ENCODE results near the gene STXBP5.

The STXBP5 gene

GRCh38 chr6:147381712-147382111 is 177.5 kb downstream of the STXBP5 start:
- no peak for DNase-seq (ENCODE audit: low spot score)

DNA sequence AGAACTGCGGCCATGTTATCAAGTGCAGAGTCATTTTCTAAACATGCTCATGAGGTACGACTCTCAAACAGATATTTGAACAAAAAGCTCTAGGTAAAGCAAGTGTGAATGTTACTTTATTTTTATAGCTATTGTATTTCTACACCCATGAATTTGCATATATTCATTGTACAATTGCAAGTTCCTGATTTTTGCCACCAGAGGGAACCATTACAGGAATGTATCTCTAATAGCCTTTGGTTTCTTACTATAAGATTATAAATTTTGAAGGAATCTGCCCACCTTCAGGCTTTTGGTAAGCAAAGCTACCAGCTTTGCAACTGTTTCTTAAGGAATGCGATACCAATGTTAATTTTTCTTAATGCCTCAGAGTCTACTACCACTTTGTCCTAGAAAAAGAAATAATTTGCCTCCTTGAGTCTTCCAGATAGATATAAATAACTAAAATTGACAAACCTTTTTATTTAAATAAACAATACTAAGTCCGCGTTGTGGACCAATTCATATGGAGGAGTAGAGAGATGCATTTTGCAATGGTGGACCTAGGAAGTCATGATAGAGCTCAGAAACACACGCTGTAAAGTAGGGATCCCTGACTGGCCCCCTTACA is 178.8 kb downstream of the STXBP5 start:
- no peak for DNase-seq (ENCODE audit: low spot score)

- DNase-seq (ENCODE audit: low spot score), result no peak
These were observed 179.8 kb downstream of the STXBP5 start for GRCh38 chr6:147384029-147384428.

DNA sequence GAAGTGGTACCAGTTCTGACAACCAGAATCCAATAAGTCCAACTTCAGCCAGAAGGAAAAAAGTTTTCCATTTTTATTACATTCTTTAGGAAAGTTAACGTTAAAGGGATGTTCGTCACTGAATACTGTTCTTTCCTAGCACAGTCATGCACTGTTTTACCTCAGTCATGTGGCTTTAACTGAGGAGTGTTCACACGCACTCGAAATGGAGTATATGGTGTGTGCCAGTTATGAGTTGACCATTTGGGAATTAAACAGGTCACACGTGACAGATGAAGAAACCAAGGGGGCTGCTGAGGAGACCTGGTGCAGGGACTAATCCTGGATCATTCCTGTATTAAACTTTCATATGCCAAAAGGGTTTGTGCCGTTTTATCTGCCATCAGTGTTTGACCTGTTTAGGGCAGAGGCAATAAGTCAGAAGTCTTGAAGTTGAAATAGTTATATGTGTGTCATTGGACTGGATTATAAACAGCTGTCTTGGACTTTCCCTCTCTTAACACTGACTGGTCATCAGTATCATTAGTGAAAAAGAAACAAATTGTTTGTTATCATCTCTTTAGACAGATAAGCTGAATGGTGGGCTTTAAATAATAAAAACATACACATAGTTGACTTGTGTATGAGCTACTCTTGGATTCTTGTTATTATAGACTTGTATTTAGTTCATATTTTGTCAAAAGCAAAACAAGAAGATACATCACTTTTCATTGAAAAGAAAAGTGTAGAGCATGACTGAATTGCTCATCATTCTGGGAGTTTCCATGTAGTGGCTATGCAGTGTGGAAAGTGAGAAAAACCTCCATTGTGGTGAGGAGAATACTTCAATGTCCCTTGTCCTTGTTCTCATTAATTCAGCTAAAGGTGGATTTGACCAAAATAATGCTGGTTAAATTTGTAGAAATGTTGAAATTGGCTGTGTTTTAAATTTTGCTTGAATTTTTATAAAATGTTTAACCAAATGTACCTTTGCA is 180.8 kb downstream of the STXBP5 start:
- no peak for DNase-seq (ENCODE audit: low spot score)

DNA sequence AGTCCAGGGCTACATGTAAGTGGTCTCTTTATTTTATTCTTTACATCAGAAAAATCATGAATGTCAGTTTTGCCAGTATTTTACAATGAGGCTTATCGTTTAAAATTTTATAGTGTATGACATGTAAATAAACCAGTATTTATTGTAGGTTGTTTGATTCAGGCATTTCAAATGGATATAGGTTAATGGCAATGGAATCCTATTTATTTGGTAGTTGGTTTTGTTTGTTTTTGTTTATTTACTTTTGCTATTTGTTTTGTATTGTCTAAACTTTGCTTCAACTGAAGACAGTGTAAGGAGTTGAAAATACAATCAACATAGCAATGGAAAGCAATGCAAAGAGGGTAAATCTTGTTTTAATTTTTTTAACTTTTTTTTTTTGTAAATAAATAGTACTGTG is 185.2 kb downstream of the STXBP5 start:
- no peak for DNase-seq (ENCODE audit: low spot score)

- no peak for DNase-seq (ENCODE audit: low spot score)
These were observed 186.8 kb downstream of the STXBP5 start for GRCh38 chr6:147390909-147391536.

DNA sequence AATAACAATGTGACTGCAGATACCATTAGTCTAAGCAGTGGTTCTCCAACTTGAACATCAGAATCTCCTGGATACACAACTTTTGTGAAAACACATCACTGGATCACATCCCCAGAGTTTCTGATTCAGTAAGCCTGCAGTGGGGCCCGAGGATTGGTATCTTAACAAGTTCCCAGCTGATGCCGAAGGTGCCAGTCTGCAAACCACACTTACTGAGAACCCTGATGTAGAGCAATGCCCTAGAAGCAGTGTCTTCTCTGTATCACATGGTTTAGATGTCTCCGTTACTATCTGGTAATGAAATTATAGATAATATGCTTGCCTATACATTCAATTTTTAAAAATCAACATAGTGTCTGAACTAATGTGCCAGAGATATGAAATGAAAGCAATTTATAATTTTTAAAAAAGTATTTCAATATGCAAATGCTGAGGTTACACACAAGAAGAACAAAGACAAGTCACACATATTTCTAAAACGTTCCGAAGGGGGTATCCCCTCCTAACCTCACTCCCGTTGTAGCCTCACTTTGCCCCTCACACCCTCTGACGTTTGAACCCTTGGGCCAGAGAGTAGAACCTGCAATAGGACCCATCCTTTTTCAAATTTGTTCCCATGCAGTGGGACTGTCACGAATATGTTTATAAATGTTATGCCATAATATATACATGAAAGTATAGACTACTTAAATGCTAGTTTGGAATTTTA is 188.9 kb downstream of the STXBP5 start:
- DNase-seq (ENCODE audit: low spot score), result no peak

DNA sequence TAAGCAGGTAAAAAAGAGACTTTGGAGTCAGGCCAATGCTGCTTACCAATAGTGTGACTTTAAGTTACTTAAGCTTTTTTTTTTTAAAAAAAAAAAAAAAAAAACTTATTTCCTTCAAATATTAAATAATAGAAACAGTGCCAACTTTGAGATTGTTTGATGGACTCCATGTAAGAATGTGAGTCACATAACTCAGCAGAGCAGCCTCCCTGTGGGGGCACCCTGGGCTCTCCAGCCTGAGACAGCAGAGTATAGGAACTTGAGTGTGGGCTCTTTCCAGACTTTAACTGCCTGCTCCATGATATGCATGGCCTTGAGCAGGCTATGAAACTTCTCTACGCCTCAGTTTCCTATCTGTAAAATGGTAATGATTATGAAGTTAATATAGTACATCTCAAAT is 190.9 kb downstream of the STXBP5 start:
- DNase-seq (ENCODE audit: low spot score), result no peak

GRCh38 chr6:147397306-147397705 is 193.1 kb downstream of the STXBP5 start:
- no peak for DNase-seq (ENCODE audit: low spot score)

- DNase-seq (ENCODE audit: low spot score), result no peak
These were observed 196.8 kb downstream of the STXBP5 start for GRCh38 chr6:147400968-147401367.

DNA sequence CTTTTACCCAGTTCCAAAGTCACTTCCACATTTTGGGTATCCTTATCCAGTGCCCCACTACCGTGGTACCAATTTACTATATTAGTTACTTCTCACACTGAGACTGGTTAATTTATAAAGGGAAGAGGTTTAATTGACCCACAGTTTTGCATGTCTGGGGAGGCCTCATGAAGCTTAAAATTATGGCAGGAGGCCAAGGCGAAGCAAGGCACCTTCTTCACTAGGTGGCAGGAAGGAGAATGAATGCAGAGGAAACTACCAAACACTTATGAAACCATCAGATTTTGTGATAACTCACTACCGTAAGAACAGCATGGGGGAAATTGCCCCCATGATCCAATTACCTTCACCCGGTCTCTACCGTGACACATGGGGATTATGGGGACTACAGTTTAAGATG is 197.6 kb downstream of the STXBP5 start:
- no peak for DNase-seq (ENCODE audit: low spot score)

DNA sequence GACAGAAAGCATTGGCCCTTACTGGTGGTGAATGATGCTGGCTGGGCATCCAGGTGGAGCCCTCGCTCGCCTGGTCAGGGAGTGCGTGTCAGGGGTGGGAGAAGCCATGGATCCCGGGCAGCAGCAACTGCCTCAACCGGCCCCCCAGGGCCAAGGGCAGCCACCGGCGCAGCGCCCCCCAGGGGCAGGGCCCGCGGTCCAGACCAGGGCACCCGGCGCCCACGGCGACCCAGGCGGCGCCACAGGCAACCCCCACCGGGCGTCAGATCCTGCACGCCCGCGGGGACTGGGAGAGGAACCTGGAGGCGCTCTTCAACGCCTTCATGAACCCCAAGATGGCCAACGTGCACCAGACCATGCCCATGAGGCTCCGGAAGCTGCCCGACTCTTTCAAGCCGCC is 202.6 kb downstream of the STXBP5 start:
- no peak for DNase-seq (ENCODE audit: low spot score)

DNA sequence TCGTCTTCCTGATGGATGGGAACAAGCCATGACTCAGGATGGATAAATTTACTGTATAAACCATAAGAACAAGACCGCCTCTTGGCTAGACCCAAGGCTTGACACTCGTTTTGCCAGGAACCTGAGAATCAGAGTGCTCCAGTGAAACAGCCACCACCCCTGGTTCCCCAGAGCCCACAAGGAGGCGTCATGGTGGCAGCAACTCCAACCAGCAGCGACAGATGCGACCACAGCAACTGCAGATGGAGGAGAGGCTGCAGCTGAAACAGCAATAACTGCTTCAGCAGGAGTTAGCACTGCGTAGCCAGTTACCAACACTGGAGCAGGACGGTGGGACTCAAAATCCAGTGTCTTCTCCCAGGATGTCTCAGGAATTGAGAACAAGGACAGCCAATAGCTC is 203.4 kb downstream of the STXBP5 start:
- DNase-seq (ENCODE audit: low spot score), result no peak

DNA sequence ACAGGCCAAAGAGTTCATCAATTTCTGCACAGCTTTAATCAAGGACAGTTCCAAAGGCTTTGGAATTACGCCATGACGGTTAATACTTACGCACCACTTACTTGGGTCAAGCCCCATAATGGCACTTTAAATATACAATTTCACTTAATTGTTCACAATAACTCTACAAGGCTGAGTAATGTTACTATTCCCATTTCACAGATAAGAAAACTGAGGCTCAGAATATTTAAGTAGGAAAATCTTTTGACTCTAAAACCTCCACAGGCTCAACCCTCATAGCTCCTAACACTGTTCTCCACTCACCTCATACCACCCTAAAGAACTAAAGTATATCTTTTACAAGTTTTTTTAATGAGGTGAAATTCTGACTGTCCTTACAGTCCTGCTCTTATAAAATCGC is 212.4 kb downstream of the STXBP5 start:
- DNase-seq (ENCODE audit: low spot score), result no peak

GRCh38 chr6:147417954-147418353 is 213.7 kb downstream of the STXBP5 start:
- no peak for DNase-seq (ENCODE audit: low spot score)

GRCh38 chr6:147418523-147418922 is 214.3 kb downstream of the STXBP5 start:
- no peak for DNase-seq (ENCODE audit: low spot score)

- no peak for DNase-seq (ENCODE audit: low spot score)
These were observed 217.7 kb downstream of the STXBP5 start for GRCh38 chr6:147421903-147422302.

- DNase-seq (ENCODE audit: low spot score), result no peak
These were observed 218.9 kb downstream of the STXBP5 start for GRCh38 chr6:147423111-147423510.

DNA sequence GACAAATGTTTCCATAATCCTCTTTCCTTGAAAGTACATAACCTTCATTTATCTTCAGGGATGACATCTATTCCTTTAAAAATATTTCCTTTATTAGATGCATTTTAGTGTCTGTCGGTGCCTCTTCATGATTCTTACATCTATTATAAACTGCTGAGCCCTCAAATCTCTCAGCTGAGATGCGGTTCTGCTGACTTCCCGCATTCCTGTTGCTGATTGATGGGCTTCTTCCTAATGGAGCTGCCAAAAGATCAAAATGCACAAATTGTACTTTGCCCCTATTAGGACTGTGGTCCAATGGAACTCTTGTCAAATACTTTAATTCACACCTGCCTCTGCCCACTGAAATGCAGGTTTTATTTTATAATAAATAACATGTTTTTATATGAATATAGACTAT is 225.6 kb downstream of the STXBP5 start:
- no peak for DNase-seq (ENCODE audit: low spot score)

DNA sequence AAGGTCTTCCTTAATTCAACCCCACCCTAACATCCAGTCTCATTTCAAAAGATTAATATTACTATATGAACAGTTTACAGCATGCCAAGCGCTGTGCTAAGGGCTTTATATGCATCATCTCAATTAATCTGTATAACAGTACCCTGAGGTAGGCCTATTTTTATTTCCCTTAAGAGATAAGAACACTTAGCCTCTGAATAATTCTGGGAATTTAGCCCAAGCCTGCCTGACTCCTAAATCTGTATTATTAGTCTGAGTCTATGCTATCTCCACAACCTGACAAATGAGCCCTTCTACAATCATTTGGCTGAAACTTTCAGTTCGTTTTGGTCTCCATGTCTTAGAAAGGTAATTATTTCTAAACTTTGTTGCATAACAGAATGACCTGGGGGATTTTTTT is 226.6 kb downstream of the STXBP5 start:
- no peak for DNase-seq (ENCODE audit: low spot score)

DNA sequence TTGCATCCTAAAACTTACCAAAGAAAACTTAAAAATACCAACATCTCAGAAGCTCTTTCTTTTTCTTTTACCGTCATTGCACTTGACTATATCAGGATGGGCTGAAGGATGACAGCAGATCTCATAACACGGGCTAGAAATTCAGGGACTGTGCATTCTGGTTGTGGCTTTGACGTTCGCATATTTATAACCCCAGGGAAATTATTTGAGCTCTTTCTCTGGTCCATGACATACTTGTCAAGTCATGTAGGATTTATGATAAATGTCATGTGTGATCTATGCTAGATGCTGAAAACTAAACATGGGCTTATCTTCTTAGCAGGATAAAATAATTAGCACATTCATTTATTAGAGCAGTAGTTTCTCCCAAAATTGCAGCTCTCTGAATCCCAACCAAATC is 229.9 kb downstream of the STXBP5 start:
- DNase-seq (ENCODE audit: low spot score), result no peak

DNA sequence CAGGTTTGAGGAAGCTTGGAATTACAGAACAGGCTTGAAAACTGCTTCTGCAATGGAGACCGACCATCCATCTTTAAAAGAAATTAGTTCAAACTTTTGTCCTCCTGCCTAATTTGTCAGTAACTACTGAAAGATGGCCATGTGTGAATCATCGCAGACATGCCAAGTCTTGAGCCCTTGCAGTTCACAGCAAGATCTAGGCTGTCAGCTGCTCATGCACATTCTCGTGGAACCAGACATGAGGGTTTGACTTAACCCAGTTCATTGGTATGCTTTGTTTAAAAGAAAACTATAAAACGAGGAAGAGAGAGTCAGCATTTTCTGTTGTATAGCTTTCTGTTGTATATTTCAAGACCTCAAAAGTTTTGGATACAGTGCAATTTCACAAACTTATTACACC is 230.3 kb downstream of the STXBP5 start:
- no peak for DNase-seq (ENCODE audit: low spot score)

Data from CD4-positive, alpha-beta T cell treated with Interleukin-6 at 100 ng/mL for 8 hours (primary cell).